H1 (cell line): ENCODE data around the gene GGT6. TPM values are rescaled to one million over a fixed set of nuclear protein-coding genes. Genes with fewer than 3 reads are reported as not detected.
A peak's percentile ranks its signal among the peaks of the same experiment; 100 is the strongest.

ENCODE experiments used
- CTCF ChIA-PET: fragments of 300-600 bp; sonication (Branson Sonifier 250); formaldehyde crosslinking; loops from one replicate; lab custom pipeline; 2021; ENCODE audit not compliant: partially characterized antibody; lab: Charles Lee
- POLR2A ChIA-PET: fragments of 300-600 bp; sonication (Branson Sonifier 250); formaldehyde crosslinking; loops from one replicate; lab custom pipeline; 2021; ENCODE audit warnings: inconsistent platforms; ENCODE audit not compliant: partially characterized antibody; lab: Charles Lee
- DNase-seq, 2 experiments: peaks; one replicate each; pipeline versions ENCODE4 v3.0.0 to v3.0.0-alpha.2; 2010 to 2022; ENCODE audit warnings: low spot score in 2 of 2, low read depth in 1 of 2, mixed read lengths in 1 of 2
- FAIRE-seq: peaks from 2 replicates; lab custom pipeline; 2011; peaks lifted over from hg19 to GRCh38; lab: Jason Lieb, UNC
- H2AFZ ChIP-seq: 2 replicates; pipeline ENCODE4 v1.8.1; 2012; ENCODE audit warnings: low read length, inconsistent platforms
- H2AK5ac ChIP-seq: 2 replicates; pipeline ENCODE4 v1.6.1; 2013; ENCODE audit warnings: low read depth, low read length
- H2BK120ac ChIP-seq: replicated peaks from 2 replicates; pipeline ENCODE3; 2013; ENCODE audit warnings: low read depth, low read length, inconsistent platforms
- H2BK12ac ChIP-seq: 2 replicates; pipeline ENCODE4 v1.6.1; 2013; ENCODE audit warnings: low read depth, low read length
- H2BK15ac ChIP-seq: 2 replicates; pipeline ENCODE4 v1.6.1; 2013; ENCODE audit warnings: low read length
- H2BK20ac ChIP-seq: 2 replicates; pipeline ENCODE4 v1.6.1; 2013; ENCODE audit warnings: low read length
- H2BK5ac ChIP-seq: 2 replicates; pipeline ENCODE4 v1.6.1; 2013; ENCODE audit warnings: low read depth, low read length
- H3K14ac ChIP-seq: 2 replicates; pipeline ENCODE4 v1.6.1; 2013; ENCODE audit warnings: inconsistent platforms; ENCODE audit not compliant: insufficient read length
- H3K18ac ChIP-seq: 2 replicates; pipeline ENCODE4 v1.6.1; 2013; ENCODE audit warnings: low read length; ENCODE audit errors: extremely low read depth
- H3K23ac ChIP-seq: 2 replicates; pipeline ENCODE4 v1.6.1; 2013; ENCODE audit warnings: inconsistent platforms; ENCODE audit not compliant: insufficient read length
- H3K23me2 ChIP-seq: 2 replicates; pipeline ENCODE4 v1.6.1; 2013; ENCODE audit warnings: low read depth, low read length
- H3K27ac ChIP-seq: 2 replicates; pipeline ENCODE4 v1.6.1; 2011; ENCODE audit warnings: low read depth, low read length, inconsistent platforms
- H3K27me3 ChIP-seq, 4 experiments: replicated peaks in 1 of 4; 1 replicate in 1 of 4; 2 replicates in 3 of 4; pipeline versions ENCODE4 v1.6.1 to v1.8.1; 2011 to 2013; ENCODE audit warnings: low read length in 3 of 4, mild to moderate bottlenecking in 3 of 4, inconsistent platforms in 2 of 4, mixed read lengths in 2 of 4, moderate library complexity in 1 of 4; ENCODE audit not compliant: control insufficient read depth in 3 of 4, insufficient read depth in 3 of 4; ENCODE audit errors: extremely low read depth in 1 of 4
- H3K36me3 ChIP-seq, 4 experiments: 2 replicates each; pipeline versions ENCODE4 v1.6.1 to v1.8.1; 2011 to 2013; ENCODE audit warnings: mild to moderate bottlenecking in 4 of 4, low read length in 3 of 4, moderate library complexity in 2 of 4, control low read depth in 1 of 4, inconsistent platforms in 1 of 4; ENCODE audit not compliant: insufficient read depth in 4 of 4, control insufficient read depth in 2 of 4
- H3K4ac ChIP-seq: replicated peaks from 2 replicates; pipeline ENCODE3; 2013; ENCODE audit warnings: low read length, low read depth, mixed read lengths, inconsistent platforms; ENCODE audit not compliant: insufficient read length
- H3K4me1 ChIP-seq, 4 experiments: replicated peaks in 1 of 4; 1 replicate in 1 of 4; 2 replicates in 3 of 4; pipeline versions ENCODE4 v1.6.1 to v1.8.1; 2011 to 2013; ENCODE audit warnings: low read length in 3 of 4, inconsistent platforms in 2 of 4, mixed read lengths in 1 of 4; ENCODE audit not compliant: insufficient read depth in 4 of 4, control insufficient read depth in 3 of 4
- H3K4me2 ChIP-seq, 2 experiments: 2 replicates each; pipeline versions ENCODE4 v1.6.1 to v1.8.1; 2011 to 2013; ENCODE audit warnings: low read depth in 2 of 2, low read length in 2 of 2, control low read depth in 1 of 2, inconsistent platforms in 1 of 2, mild to moderate bottlenecking in 1 of 2; ENCODE audit not compliant: insufficient read depth in 1 of 2
- H3K4me3 ChIP-seq, 4 experiments: fragments of 200-600, 300-600 bp in 1 of 4; sonication (generic), shearing (Covaris generic), sonication (Bioruptor Twin) in 1 of 4; 2 replicates each; pipeline versions ENCODE4 v1.5.1 to v1.8.1; 2011 to 2016; ENCODE audit warnings: low read length in 4 of 4, low read depth in 3 of 4, control low read depth in 2 of 4, inconsistent platforms in 2 of 4, mild to moderate bottlenecking in 2 of 4, mixed read lengths in 1 of 4, moderate library complexity in 1 of 4; ENCODE audit not compliant: insufficient read depth in 2 of 4; ENCODE audit errors: extremely low read depth in 1 of 4
- H3K56ac ChIP-seq: replicated peaks from 2 replicates; pipeline ENCODE3; 2013; ENCODE audit warnings: low read depth, mild to moderate bottlenecking, mixed read lengths, low read length, inconsistent platforms; ENCODE audit not compliant: insufficient read length
- H3K79me1 ChIP-seq: 2 replicates; pipeline ENCODE4 v1.6.1; 2013; ENCODE audit warnings: low read depth, low read length, control low read depth
- H3K79me2 ChIP-seq, 2 experiments: 2 replicates each; pipeline versions ENCODE4 v1.6.1 to v1.8.1; 2012 to 2013; ENCODE audit warnings: low read length in 2 of 2, mild to moderate bottlenecking in 2 of 2, inconsistent platforms in 1 of 2; ENCODE audit not compliant: insufficient read depth in 2 of 2, control insufficient read depth in 1 of 2
- H3K9ac ChIP-seq, 4 experiments: replicated peaks in 1 of 4; 1 replicate in 1 of 4; 2 replicates in 3 of 4; pipeline versions ENCODE4 v1.6.1 to v1.8.1; 2011 to 2013; ENCODE audit warnings: low read depth in 3 of 4, low read length in 3 of 4, control low read depth in 2 of 4, mild to moderate bottlenecking in 2 of 4, moderate library complexity in 2 of 4, inconsistent platforms in 1 of 4; ENCODE audit errors: extremely low read depth in 1 of 4
- H3K9me3 ChIP-seq, 2 experiments: 2 replicates each; pipeline versions ENCODE4 v1.6.1 to v1.8.1; 2012 to 2013; ENCODE audit warnings: mild to moderate bottlenecking in 2 of 2, moderate library complexity in 2 of 2, control low read depth in 1 of 2, inconsistent platforms in 1 of 2, low read depth in 1 of 2, low read length in 1 of 2, mixed read lengths in 1 of 2; ENCODE audit not compliant: insufficient read depth in 2 of 2
- H4K20me1 ChIP-seq, 2 experiments: replicated peaks in 1 of 2; 2 replicates each; pipeline versions ENCODE3 to v1.8.1; 2011 to 2013; ENCODE audit warnings: inconsistent platforms in 2 of 2, low read length in 2 of 2, mild to moderate bottlenecking in 1 of 2; ENCODE audit not compliant: insufficient read depth in 2 of 2, control insufficient read depth in 1 of 2
- H4K5ac ChIP-seq: 2 replicates; pipeline ENCODE4 v1.6.1; 2013; ENCODE audit warnings: low read length, low read depth, mixed read lengths, inconsistent platforms; ENCODE audit not compliant: insufficient read length
- H4K8ac ChIP-seq: 2 replicates; pipeline ENCODE4 v1.8.0; 2013; ENCODE audit warnings: mild to moderate bottlenecking, moderate library complexity, low read length, inconsistent platforms; ENCODE audit not compliant: insufficient read depth; ENCODE audit errors: extremely low read depth
- H4K91ac ChIP-seq: replicated peaks from 2 replicates; pipeline ENCODE3; 2013; ENCODE audit warnings: low read length, mixed read lengths, inconsistent platforms; ENCODE audit not compliant: insufficient read length
- ATF2 ChIP-seq: IDR thresholded peaks from 2 replicates; pipeline ENCODE4 v1.6.1; 2012; ENCODE audit warnings: low read length, inconsistent platforms
- CBX8 ChIP-seq: fragments of 300-800, 300-1000 bp; sonication (generic); IDR thresholded peaks from 2 replicates; pipeline ENCODE4 v1.7.1; 2016; ENCODE audit warnings: low read depth, low read length, borderline replicate concordance
- CHD2 ChIP-seq: IDR thresholded peaks from 2 replicates; pipeline ENCODE4 v1.6.1; 2012; ENCODE audit warnings: low read length, improper control_type of control experiment
- EP300 ChIP-seq, 2 experiments: IDR thresholded peaks; 1 replicate in 1 of 2; 2 replicates in 1 of 2; pipeline ENCODE4 v1.6.1; 2011 to 2012; ENCODE audit warnings: low read depth in 2 of 2, low read length in 2 of 2, mild to moderate bottlenecking in 2 of 2, borderline replicate concordance in 1 of 2, inconsistent platforms in 1 of 2, moderate library complexity in 1 of 2
- GABPA ChIP-seq: IDR thresholded peaks from 2 replicates; pipeline ENCODE4 v1.6.1; 2011; ENCODE audit warnings: mild to moderate bottlenecking, low read length, moderate library complexity, borderline replicate concordance; ENCODE audit not compliant: insufficient read depth
- MAFK ChIP-seq: IDR thresholded peaks from 2 replicates; pipeline ENCODE4 v1.6.1; 2012; ENCODE audit warnings: low read depth, mild to moderate bottlenecking, improper control_type of control experiment, low read length
- NRF1 ChIP-seq: IDR thresholded peaks from 2 replicates; pipeline ENCODE4 v1.6.1; 2011; ENCODE audit warnings: mild to moderate bottlenecking, low read depth, low read length, improper control_type of control experiment
- SIRT6 ChIP-seq: IDR thresholded peaks from one replicate; pipeline ENCODE4 v1.7.1; 2012; ENCODE audit warnings: low read length, inconsistent platforms
- SIX5 ChIP-seq: IDR thresholded peaks from 2 replicates; pipeline ENCODE4 v1.6.1; 2011; ENCODE audit warnings: mild to moderate bottlenecking, low read depth, low read length
- SP2 ChIP-seq: IDR thresholded peaks from 2 replicates; pipeline ENCODE4 v1.6.1; 2012; ENCODE audit warnings: mild to moderate bottlenecking, low read length, inconsistent platforms
- WGBS, 2 experiments: shearing (Covaris generic) in 1 of 2; methylation state at CpG; one replicate each; pipeline versions ENCODE4 v1.1.6 to v1.1.7; 2013 to 2015; ENCODE audit warnings: low lambda C conversion rate in 2 of 2, mixed read lengths in 2 of 2, inconsistent platforms in 1 of 2, low coverage in 1 of 2, missing lambda C conversion rate in 1 of 2; ENCODE audit not compliant: insufficient replicate concordance in 2 of 2, insufficient coverage in 1 of 2, insufficient read length in 1 of 2; ENCODE audit errors: extremely low coverage in 1 of 2, missing lambda C conversion rate in 1 of 2; 5-methylcytosine and 5-hydroxymethylcytosine counted together
- long read RNA-seq, 2 experiments: library from RNA in 1 of 2; library from capped mRNA in 1 of 2; stranded (forward); transcript quantifications; one replicate each; pipeline ENCODE4 v2.0.0, GENCODE V29; 2021; ENCODE audit warnings: inconsistent platforms in 1 of 2
- polyA minus RNA-seq, 3 experiments: library from RNA; depleted of rRNA, polyadenylated mRNA; stranded (reverse); fragments of >200 nt; gene quantifications; 1 replicate in 2 of 3; 2 replicates in 1 of 3; pipeline ENCODE4 v1.2.3, GENCODE V29; 2011
- polyA plus RNA-seq, 7 experiments: library from polyadenylated mRNA; depleted of rRNA in 3 of 7; stranded (reverse) in 5 of 7; unstranded in 2 of 7; fragments of >200 nt in 5 of 7; fragments of 200-250 nt in 2 of 7; gene quantifications; 1 replicate in 5 of 7; 2 replicates in 1 of 7; 4 replicates in 1 of 7; pipeline versions ENCODE4 v1.2.1 to v1.2.3, GENCODE V29; 2011 to 2013; ENCODE audit warnings: missing spikeins in 2 of 7, mixed read lengths in 2 of 7
- total RNA-seq: library from RNA; stranded (reverse); fragmentation: NEBNext Ultra II Directional; extraction: Animal tissue kit (Norgen Biotek cat#: 25700); gene quantifications from 2 replicates; pipeline ENCODE4 v1.2.1, GENCODE V29; 2021

Gene GGT6
- not detected in 2 replicates for total RNA-seq
- 0.18 and 0.30 TPM in 2 replicates for polyA plus RNA-seq (2011; rRNA removed)
- 0.16 TPM for polyA plus RNA-seq (2011; cell fraction: cytosol; rRNA removed)
- polyA plus RNA-seq (2011; cell fraction: nucleus; rRNA removed), result 0.04 TPM
- polyA plus RNA-seq (2012, experiment 1 of 2), result 0.11 to 0.15 TPM in 2 of 4 replicates, not detected in the others
- not detected for polyA plus RNA-seq (2012, experiment 2 of 2)
- polyA plus RNA-seq (2013, experiment 1 of 2), result 0.02 TPM
- polyA plus RNA-seq (2013, experiment 2 of 2), result 0.07 TPM
- 0.09 TPM in 1 of 2 replicates, not detected in the other for polyA minus RNA-seq (2011; rRNA and poly(A)+ RNA removed)
- not detected for polyA minus RNA-seq (2011; cell fraction: cytosol; rRNA and poly(A)+ RNA removed)
- 0.90 TPM for polyA minus RNA-seq (2011; cell fraction: nucleus; rRNA and poly(A)+ RNA removed)
- long read RNA-seq, experiment 1, result 0 reads
- long read RNA-seq, experiment 2, result 0 reads

GRCh38 chr17:4560421-4560820 lies at the start of gene GGT6:
Gene GGT6, minus strand, starts transcription at chr17:4560577. Its CDS starts 56 bp downstream, at chr17:4560521.
- Histone ChIP-seq H2AFZ (peak within 1 kb of the TSS; percentile 76; the same call in 1 of the 2 replicates), H4K91ac (no peak within 1 kb of the TSS), H3K56ac (no peak within 1 kb of the TSS), H3K23ac (no peak within 1 kb of the TSS), H3K23me2 (0 out of 2 replicates have a peak, but pooled peaks cover 3% of the 10 kb centered on the region), H2BK12ac (peak within 1 kb of the TSS; percentile 46; the same call in 1 of the 2 replicates), H2BK15ac (no peak within 1 kb of the TSS; the same call in 1 of the 2 replicates), H3K27me3 (no peaks in the 10 kb centered on the region), H3K4me1 (peaks cover 6 to 13% (median 7%) of the 10 kb centered on the region in 4 experiments; a peak in 6 of 7 replicates), H2BK5ac (peak within 1 kb of the TSS; percentile 18; the same call in 1 of the 2 replicates), H3K4ac (no peak within 1 kb of the TSS), H3K36me3 (no peaks in the 10 kb centered on the region), H3K18ac (peak within 1 kb of the TSS; percentile 63; the same call in 1 of the 2 replicates), H3K79me1 (no peaks in the 10 kb centered on the region), H3K4me3 (no peak within 1 kb of the TSS), H2BK20ac (no peak within 1 kb of the TSS), H3K14ac (no peak within 1 kb of the TSS), H4K8ac (no peak within 1 kb of the TSS), H4K20me1 (no peaks in the 10 kb centered on the region), H3K79me2 (no peaks in the 10 kb centered on the region), H3K9me3 (no peaks in the 10 kb centered on the region), H3K9ac (no peak within 1 kb of the TSS; a peak in 1 of 7 replicates), H2AK5ac (no peak within 1 kb of the TSS), H3K27ac (no peak within 1 kb of the TSS), H4K5ac (no peak within 1 kb of the TSS), H2BK120ac (no peak within 1 kb of the TSS), H3K4me2 (no peak within 1 kb of the TSS)
- FAIRE-seq, result no peak
- WGBS, 2 experiments, result 89% methylated on average over 12 of the region's 12 CpGs; no CpG with 5 or more reads in 1 of the 2 experiments
- no peak for DNase-seq
- ChIA-PET CTCF (interaction anchor here (0.8 to 4.1 kb wide), 14 partner anchors 10 to 139 kb away, joined by 3 to 32 read pairs (median 3); no protein-coding TSS in a partner anchor), POLR2A (interaction anchor here (0.6 to 32.8 kb wide), 4 partner anchors 9 to 72 kb away, joined by 3 to 546 read pairs (median 3); no protein-coding TSS in a partner anchor)
- TF ChIP-seq SIRT6 (no peak), GABPA (no peak), SP2 (no peak), MAFK (no peak), ATF2 (no peak), CHD2 (no peak), SIX5 (no peak), EP300 (IDR thresholded peaks at IDR 0.05; ENCODE audit: borderline replicate concordance in 1 of 2, low read depth in 2 of 2, low read length in 2 of 2) (no peak), CBX8 (no peak), NRF1 (no peak)
